GM21529 (cell line): ENCODE data around the gene CRISP3.
"Not testable (repeated sequence)": the region's sequence is repeated elsewhere in the genome, so short reads cannot be mapped to it uniquely, and the experiment has no call there.

ENCODE experiments used
- ATAC-seq: cut with Tn5 transposase; IDR thresholded peaks from one replicate; pipeline ENCODE4 v1.9.1; 2021; ENCODE audit not compliant: unreplicated experiment

Gene CRISP3

GRCh38 chr6:49744259-49744658 is at the start of gene CRISP3:
TSS of gene CRISP3 (minus strand) at chr6:49744388. CDS start at chr6:49744367, 21 bp downstream.
- ATAC-seq: no peak

- no peak for ATAC-seq
These were observed 46.2 kb upstream of the CRISP3 start for GRCh38 chr6:49790341-49790740.

GRCh38 chr6:49787176-49787575 is 43.0 kb upstream of the CRISP3 start, which contains the start of gene PGK2:
TSS of gene PGK2 (minus strand) at chr6:49787285. CDS start at chr6:49787187, 98 bp downstream.
- ATAC-seq: no peak

GRCh38 chr6:49784272-49784671 is 40.1 kb upstream of the CRISP3 start:
- no peak for ATAC-seq

- no peak for ATAC-seq
These were observed 38.5 kb upstream of the CRISP3 start for GRCh38 chr6:49782725-49783124.

GRCh38 chr6:49782293-49782692 is 38.1 kb upstream of the CRISP3 start:
- ATAC-seq: no peak

- ATAC-seq: no peak
These were observed 32.3 kb upstream of the CRISP3 start for GRCh38 chr6:49776444-49776843.

GRCh38 chr6:49775043-49775442 is 30.9 kb upstream of the CRISP3 start:
- ATAC-seq: no peak

GRCh38 chr6:49772285-49772684 is 28.1 kb upstream of the CRISP3 start:
- no peak for ATAC-seq

- no peak for ATAC-seq
These were observed 22.6 kb upstream of the CRISP3 start for GRCh38 chr6:49766762-49767161.

DNA sequence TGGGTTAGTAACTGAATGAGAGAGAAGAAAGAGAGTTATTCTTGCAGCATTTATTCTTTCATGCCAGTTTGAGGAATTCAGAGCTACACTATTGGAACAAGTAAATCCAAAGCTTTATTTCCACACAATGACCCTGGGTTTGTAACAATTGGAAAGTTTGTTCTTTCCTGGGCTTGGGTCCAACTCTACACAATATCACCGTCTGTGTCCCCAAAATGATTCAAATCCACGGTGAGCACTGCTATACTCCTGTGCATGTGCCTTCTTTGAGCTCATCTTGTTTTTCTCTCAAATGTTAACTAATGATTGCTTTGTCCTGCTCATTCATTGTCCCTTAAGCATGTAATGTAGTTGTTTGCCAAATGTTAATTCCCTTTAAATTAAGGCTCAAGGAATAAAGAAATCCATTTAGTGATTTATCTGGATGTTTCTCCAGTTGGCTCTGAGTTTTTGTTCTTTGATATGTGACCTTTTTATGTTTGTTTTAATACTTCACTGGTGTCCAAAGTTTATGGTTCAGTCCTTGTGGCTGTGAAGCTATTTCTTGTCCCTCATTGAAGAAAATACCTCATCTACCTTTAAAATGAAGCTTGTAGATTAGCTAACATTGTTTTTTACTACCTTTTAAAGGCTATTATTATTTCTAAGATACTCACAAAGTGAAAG is 20.5 kb upstream of the CRISP3 start:
- no peak for ATAC-seq

DNA sequence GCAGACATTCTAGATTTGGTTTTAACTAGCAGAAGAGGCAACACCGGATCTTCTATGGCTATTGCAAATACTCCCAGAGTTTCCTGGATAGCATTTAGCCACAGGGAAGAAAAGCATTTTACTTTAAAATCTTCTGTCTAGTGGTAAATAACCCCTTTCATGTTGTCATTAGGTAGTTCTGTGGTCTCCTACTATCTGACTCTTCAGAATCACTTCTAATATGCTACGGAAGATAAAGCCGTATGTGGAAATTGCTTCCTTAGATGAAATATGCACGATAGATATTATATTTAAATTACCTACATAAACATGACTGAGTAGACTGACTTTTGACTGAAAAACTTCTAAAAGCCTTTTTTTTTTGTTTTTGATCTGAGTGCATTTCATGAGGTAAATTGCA is 759 bp downstream of the CRISP3 start:
- ATAC-seq: no peak

DNA sequence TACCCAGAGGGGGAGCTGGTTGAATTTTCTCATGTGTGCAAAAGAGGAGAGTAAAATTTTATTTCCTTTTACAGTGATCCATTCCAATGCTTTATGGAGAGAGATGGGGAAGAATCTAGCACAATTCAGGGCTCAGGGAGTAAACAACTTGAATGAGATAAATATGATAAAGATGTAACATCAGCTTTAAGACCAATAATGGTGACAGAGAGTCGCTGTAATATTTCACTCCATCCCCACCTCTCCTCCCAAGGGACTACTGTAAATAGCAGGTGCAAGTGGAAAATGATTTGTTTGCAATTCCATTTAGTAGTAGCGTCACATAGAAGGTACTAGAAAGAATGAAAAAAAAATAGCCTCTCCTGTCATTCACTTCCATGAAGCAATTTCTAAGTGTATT is 4.8 kb downstream of the CRISP3 start:
- no peak for ATAC-seq

- no peak for ATAC-seq
These were observed 8.1 kb downstream of the CRISP3 start for GRCh38 chr6:49736017-49736508.

- ATAC-seq: no peak
These were observed 10.5 kb downstream of the CRISP3 start for GRCh38 chr6:49733680-49734079.

GRCh38 chr6:49732781-49733180 is 11.4 kb downstream of the CRISP3 start:
- ATAC-seq: no peak

DNA sequence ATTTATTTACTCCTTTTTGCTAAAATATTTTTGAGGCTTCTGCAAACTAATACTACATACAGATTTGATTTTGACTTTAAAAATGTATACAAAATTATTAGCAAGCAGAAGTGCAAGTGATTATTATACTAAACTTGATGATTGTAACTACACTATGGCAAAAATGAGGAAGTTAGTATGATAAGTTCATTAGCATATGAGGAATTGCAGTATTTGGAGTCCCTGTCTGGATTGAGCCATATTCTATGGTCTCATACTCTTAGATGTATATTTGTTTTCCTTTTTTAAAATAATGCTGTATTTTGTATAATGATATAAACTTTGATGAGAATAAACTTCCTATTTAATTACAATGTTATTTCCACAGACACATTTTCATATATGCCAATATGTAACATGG is 13.9 kb downstream of the CRISP3 start:
- ATAC-seq: no peak

GRCh38 chr6:49723917-49724316 is 20.3 kb downstream of the CRISP3 start:
- not testable (repeated sequence) for ATAC-seq

GRCh38 chr6:49721297-49721696 is 22.9 kb downstream of the CRISP3 start:
- no peak for ATAC-seq

DNA sequence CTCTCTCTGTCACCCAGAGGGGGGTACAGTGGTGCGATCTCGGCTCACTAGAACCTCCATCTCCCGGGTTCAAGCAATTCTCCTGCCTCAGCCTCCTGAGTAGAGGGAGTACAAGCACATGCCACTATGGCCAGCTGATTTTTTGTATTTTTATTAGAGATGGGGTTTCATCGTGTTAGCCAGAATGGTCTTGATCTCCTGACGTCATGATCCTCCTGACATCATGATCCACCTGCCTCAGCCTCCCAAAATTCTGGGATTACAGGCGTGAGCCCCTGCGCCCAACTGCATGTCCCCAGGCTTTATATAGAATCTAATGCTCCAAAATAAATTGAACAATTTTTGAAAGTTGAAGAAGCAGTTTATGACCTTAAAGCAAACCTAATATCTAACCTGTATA is 23.8 kb downstream of the CRISP3 start:
- ATAC-seq: no peak

GRCh38 chr6:49713346-49713745 is 30.8 kb downstream of the CRISP3 start, which contains the start of gene CRISP2:
TSS of gene CRISP2 (minus strand) at chr6:49713543. CDS start at chr6:49709196, 4,347 bp downstream.
- ATAC-seq: no peak

GRCh38 chr6:49698478-49698877 is 45.7 kb downstream of the CRISP3 start:
- ATAC-seq: no peak

DNA sequence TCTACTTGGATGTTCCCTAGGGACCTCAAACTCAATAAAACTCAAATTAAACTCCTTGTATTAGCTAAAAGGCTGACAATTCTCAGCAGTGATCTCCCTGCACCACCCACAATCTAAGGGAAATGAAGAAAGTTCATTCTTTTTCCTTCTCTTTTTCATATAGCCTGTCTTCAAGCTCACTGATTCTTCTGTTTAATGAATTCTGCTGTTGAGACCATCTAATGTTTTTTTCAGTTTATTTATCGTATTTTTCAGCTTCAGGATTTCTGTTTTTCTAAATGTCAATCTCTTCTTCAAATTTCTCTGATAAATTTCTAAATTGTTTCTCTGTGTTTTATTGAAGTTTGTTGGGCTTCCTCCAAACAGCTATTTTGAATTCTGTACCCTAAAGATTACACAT is 50.7 kb downstream of the CRISP3 start:
- ATAC-seq: no peak
